OCI-LY7 (cell line): ENCODE results near the gene CYP2A6.
"Not testable (repeated sequence)": the region's sequence is repeated elsewhere in the genome, so short reads cannot be mapped to it uniquely, and the experiment has no call there.

Source experiments
- CTCF ChIP-seq: fragments of 200-600 bp; sonication (generic); conservative IDR thresholded peaks from 2 replicates; pipeline ENCODE4 v1.5.1; 2014; ENCODE audit warnings: mild to moderate bottlenecking, antibody characterized with exemption, low read length, moderate library complexity, mixed read lengths
- EZH2phosphoT487 ChIP-seq: fragments of 200-600 bp; sonication (generic); IDR thresholded peaks from 2 replicates; pipeline ENCODE4 v1.6.1; 2018; ENCODE audit warnings: low read depth, borderline replicate concordance, mild to moderate bottlenecking, mixed run types, antibody characterized with exemption, low read length, moderate library complexity, mixed read lengths

DNA sequence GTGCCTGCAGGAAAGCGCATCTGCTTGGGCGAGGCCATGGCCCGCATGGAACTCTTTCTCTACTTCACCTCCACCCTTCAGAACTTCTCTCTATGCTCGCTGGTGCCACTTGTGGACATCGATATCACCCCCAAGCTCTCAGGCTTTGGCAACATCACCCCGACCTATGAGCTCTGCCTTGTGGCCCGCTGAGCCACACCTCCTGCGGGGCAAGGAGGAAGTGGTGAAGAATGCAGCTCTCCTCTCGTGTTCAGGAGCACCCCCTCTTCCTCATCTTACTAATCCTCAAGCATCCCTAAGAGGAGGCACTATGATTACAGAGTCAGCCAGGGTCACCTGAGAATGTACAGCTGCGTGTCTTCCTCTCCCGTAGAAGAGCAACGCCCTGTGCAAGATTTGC, 49.7 kb upstream of the CYP2A6 start:
- TF ChIP-seq CTCF, EZH2phosphoT487: not testable (repeated sequence)
